GM20431 (cell line): ENCODE data around the gene HADHA.
"Not testable (repeated sequence)": the region's sequence is repeated elsewhere in the genome, so short reads cannot be mapped to it uniquely, and the experiment has no call there.

Experiments
- in situ Hi-C: fragments of 300-500 bp; cut with MseI, MboI; formaldehyde crosslinking; loops from one replicate; pipeline ENCODE4 v1.15.0; 2020; ENCODE audit warnings: low sequenced_read_pairs; ENCODE audit not compliant: unreplicated experiment

HADHA gene

GRCh38 chr2:26244309-26245230 lies at the start of gene HADHA, which contains the start of gene HADHB:
HADHA (minus strand) TSS chr2:26244632; CDS start chr2:26244596, 36 bp downstream.
HADHB (plus strand) TSS chr2:26244939; CDS start chr2:26254255, 9,316 bp downstream.
- in situ Hi-C loops, result no loop called here

DNA sequence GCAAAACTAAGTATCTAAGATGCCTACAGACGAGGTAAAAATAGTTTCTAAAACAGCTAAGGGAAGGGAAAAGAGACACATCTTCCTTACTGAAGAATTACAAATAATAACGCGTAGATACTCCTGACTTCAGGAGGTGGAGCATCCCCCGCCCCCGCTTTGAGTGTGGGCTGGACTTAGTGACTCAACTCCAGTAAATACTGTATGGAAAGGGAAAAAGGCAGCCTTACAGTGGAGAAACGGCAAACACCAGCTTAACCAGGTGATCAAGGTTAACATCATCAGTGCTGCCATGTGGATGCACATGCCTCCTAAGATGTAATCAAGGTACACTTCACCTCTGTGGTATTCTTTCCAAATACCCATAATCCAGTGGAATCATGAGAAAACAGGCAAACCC lies 48.2 kb upstream of the HADHA start:
- in situ Hi-C loops, result no loop called here

DNA sequence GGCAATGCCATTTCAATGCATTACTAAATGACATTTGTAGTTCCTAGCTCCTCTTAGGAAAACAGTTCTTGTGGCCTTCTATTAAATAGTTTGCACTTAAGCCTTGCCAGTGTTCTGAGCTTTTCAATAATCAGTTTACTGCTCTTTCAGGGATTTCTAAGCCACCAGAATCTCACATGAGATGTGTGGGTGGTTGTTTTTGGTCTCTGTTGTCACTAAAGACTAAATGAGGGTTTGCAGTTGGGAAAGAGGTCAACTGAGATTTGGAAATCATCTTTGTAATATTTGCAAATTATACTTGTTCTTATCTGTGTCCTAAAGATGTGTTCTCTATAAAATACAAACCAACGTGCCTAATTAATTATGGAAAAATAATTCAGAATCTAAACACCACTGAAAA lies 45.6 kb upstream of the HADHA start:
- in situ Hi-C loops, result no loop called here

DNA sequence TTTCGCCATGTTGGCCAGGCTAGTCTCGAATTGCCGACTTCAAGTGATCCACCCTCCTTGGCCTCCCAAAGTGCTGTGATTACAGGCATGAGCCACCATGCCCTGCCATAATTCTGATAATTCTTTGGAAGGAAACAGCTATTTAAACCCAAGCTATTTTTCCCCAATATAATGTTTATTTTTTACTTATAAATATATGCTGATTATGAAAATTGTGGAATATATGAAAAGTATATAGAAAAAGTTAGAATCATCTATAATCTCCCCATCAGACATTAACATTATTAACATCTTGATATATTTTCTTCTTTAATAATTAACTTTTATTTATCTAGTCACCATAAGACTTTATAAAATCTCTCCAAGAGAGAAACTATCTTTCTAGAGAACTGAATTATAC lies 41.5 kb upstream of the HADHA start:
- in situ Hi-C loops, result no loop called here

DNA sequence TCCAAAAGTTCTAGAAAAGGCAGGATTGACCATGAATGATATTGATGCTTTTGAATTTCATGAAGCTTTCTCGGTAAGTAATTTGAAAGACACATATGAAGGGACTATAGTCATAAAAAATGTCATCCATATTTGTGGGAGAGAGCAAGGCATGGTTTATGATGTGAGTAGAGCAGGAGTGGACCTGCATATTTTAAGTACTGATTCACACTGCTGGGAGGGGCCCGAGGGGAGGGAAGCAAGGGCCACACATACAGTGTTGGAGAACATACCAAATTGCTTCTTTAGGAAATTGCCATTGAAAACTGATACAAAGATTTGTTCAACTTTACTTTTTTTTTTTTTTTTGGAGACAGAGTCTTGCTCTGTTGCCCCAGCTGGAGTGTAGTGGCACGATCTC lies 39.7 kb upstream of the HADHA start:
- in situ Hi-C loops, result no loop called here

DNA sequence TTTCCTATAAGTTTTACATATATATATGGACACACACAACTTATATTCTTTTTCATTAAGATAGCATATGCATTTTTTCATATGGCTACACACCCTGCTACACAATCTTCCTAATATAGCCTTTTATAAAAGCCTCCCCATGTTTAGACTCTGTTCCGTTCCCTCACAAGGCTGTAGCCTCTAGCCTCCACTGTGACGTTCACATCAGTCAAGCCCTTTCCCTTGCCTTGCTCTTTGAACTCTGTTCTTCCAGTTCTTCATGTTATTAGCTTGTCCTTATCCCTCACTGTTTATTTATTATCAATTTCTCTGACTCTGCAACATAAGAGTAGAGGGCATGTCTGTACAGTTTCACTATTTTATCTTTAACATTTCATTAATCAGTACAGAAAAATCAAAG lies 39.2 kb upstream of the HADHA start:
- in situ Hi-C loops, result no loop called here

- in situ Hi-C loops, result no loop called here
Measured at GRCh38 chr2:26281226-26281625, 36.8 kb upstream of the HADHA start.

- in situ Hi-C loops, result no loop called here
Measured at GRCh38 chr2:26279886-26280285, 35.5 kb upstream of the HADHA start.

GRCh38 chr2:26276484-26277227 lies 32.2 kb upstream of the HADHA start:
- in situ Hi-C loops, result no loop called here

- in situ Hi-C loops, result no loop called here
Measured at GRCh38 chr2:26274058-26274613, 29.7 kb upstream of the HADHA start.

- in situ Hi-C loops, result no loop called here
Measured at GRCh38 chr2:26273501-26273900, 29.1 kb upstream of the HADHA start.

DNA sequence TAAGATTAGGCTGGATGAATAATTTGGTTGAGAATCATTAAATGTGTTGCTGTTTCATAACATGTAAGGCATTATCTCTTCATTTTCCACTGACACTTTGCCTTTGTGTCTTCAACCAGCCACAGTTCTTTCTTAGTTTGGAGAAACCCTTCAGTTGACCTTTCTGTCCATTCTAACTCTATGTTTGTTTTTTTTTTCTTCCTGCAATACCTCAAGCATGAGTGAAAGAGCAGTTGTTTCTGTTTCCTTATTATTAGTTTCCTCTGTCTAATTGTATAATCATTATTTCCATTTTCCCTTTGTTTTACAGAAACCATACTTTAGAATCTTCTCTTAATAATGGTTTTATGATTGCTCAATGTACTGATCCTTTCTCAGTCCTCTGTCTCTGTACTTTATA lies 25.9 kb upstream of the HADHA start:
- in situ Hi-C loops, result no loop called here

DNA sequence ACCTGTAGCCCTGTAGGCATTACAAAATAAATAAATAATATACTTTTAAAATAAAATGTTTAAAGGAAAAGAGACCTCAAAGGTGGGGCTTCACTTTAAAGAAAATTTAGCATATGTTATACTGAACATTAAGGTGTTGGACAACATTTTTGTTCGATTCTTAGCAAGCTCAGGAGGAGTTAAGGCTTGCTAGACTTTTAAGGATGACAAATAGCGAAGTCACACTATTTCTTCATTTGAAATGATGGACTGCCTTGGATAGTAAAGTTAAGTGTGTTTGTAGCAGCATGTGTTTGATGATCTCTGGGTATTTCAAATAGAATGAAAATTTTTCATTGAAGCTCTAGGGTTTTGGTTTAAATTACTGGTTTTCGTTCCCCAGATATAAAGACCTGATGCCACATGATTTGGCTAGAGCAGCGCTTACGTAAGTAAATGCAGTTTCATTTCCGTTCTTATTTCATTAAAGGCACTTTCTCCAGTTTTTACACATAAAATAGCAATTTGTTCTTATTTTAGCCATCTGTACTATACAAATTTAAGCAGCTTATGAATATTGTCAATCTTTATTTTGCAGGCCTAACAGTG lies 25.2 kb upstream of the HADHA start:
- in situ Hi-C loops, result no loop called here

- in situ Hi-C loops, result not testable (repeated sequence)
Measured at GRCh38 chr2:26268670-26269385, 24.4 kb upstream of the HADHA start.

GRCh38 chr2:26268213-26268612 lies 23.8 kb upstream of the HADHA start:
- in situ Hi-C loops, result no loop called here

- in situ Hi-C loops, result not testable (repeated sequence)
Measured at GRCh38 chr2:26258836-26259235, 14.4 kb upstream of the HADHA start.

GRCh38 chr2:26255759-26256384 lies 11.4 kb upstream of the HADHA start:
- in situ Hi-C loops, result no loop called here

- in situ Hi-C loops, result no loop called here
Measured at GRCh38 chr2:26251893-26252292, 7.5 kb upstream of the HADHA start.

DNA sequence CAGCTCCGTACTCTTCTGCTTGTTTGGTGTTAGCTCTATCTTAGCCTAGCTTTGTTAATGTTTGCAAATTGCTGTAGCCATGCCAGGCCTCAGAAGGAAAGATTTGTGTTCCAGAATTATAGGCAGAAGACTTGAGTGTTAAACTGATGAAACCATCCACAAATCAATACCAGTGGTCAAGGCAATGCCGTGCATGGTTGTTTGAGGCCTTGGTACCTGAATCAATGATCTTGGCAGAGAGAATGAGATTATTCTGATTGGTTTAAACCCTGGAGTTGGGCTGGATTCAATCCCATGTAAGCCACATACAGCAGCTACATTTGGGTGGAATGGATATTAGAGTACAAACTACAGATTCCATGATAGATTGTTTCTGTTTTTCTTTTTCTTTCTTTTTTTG lies 5.2 kb upstream of the HADHA start:
- in situ Hi-C loops, result no loop called here
